HT-29 (cell line): Measurements from ENCODE around the gene LRRIQ4. TPM values are rescaled to one million over a fixed set of nuclear protein-coding genes. Genes with fewer than 3 reads are reported as not detected.

ENCODE experiments used
- DNase-seq: peaks from one replicate; pipeline ENCODE4 v3.0.0-alpha.2; 2015; ENCODE audit warnings: low spot score
- total RNA-seq: library from RNA; depleted of rRNA; stranded (reverse); fragments of >200 nt; shearing (Covaris generic); gene quantifications from 2 replicates; pipeline ENCODE4 v1.2.3, GENCODE V29; 2014; rRNA removed

The LRRIQ4 gene
- total RNA-seq: not detected in 2 replicates

DNA sequence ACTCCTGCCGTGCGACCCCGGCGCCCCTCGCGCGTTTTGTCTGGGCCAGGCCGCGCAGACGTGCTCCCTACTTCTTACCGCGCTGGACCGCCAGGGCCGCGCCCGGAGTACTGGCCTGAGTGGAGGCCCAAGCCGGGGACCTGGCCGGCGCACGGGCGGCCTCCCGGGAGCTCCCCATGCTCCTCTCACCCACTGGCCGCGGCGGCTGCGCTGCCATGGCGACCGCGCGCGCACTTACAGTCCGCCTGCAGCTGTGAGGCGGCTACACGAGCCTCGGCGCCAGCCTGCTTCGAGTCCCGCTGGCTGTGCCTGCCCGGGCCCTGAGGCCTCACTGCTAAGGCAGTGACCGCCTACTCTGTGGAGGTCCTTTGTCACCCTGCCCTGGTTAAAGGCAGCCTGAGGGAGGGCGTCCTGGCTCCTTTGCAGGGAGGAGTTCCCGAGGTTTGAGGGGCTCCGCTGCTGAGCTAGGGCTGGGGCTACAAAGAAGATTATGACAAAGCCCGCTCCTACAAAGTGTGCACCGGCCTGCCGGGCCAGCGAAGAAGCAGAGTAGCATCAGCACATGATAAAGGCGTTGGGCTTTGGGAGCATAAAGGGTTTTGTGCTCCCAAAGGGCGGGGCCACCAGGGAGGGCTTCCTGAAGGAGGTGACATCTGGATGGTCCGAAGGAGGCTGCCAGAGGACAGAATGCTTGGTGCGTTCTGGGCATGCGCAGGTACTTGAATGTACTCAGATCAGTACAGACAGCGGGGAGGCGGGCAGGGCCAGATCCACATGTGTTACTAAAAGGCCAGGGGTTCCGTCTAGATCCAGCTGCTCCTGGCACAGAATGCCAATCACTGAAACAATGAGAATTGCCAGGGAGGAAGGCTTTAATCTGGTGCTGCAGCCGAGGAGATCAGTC is at the start of gene LRRIQ4, which contains the start of gene LRRC34:
Gene LRRIQ4 (plus strand): TSS at position 539 of the 904 bp plus-strand sequence. CDS start 9,052 bp downstream, outside the sequence.
Gene LRRC34 (minus strand): TSS at position 573 of the 904 bp plus-strand sequence. CDS start 356 bp downstream, at position 217.
- DNase-seq: peak; percentile 90

DNA sequence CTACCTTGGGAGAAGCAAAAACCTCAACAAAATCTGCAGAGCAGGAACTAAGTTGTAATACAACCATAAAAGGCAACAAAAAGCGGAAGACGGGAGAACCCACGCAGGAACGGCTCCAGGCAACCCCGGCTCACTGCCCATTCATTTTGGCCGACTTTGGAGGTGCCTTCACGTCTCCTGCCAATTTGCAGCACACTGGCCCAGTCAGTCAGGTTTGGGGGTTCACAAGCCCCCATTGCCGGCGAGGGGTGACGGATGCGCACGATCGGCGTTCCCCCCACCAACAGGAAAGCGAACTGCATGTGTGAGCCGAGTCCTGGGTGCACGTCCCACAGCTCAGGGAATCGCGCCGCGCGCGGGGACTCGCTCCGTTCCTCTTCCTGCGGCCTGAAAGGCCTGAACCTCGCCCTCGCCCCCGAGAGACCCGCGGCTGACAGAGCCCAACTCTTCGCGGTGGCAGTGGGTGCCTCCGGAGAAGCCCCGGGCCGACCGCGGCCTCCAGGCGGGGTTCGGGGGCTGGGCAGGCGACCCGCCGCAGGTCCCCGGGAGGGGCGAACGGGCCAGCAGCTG is 48.3 kb upstream of the LRRIQ4 start:
- DNase-seq: peak; percentile 65

DNA sequence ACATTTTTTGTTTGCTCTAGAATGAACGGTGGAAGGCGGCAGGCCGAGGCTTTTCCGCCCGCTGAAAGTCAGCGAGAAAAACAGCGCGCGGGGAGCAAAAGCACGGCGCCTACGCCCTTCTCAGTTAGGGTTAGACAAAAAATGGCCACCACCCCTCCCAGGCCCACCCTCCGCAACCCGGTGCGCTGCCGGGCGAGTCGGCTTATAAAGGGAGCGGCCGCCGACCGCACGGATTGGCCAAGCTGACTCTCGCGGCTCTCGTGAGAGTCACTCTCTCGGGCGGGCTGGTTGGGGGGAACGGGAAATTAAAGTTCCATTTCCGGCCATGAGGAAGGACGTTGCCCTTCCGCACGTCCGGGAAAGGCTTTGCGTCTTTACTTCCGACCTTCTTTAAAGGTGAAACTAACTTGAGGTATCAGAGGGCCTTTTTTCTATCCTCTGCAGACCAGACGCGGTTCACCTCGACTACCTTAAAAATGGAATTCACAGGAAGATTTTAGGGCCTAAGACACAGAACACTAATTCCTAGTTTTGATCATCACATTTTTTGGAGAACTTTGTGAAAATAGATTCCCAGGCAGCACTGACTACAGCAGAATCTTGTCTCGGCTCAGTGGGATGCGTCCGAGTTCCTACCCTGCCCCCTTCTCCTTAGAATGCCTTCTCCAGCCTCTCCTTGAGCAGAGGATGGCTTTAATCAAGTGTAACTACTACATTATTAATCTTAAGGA is 47.6 kb upstream of the LRRIQ4 start, which contains the start of gene TERC:
Gene TERC (minus strand): TSS at position 179 of the 731 bp plus-strand sequence.
- peak; percentile 98 for DNase-seq

- peak; percentile 88 for DNase-seq
Measured at GRCh38 chr3:169769287-169770181, 43.1 kb upstream of the LRRIQ4 start, which contains the start of gene ACTRT3. TSS of gene ACTRT3 (minus strand) at chr3:169769561. CDS start at chr3:169769520, 41 bp downstream.

GRCh38 chr3:169771497-169772304 is 41.0 kb upstream of the LRRIQ4 start:
- peak; percentile 98 for DNase-seq

GRCh38 chr3:169772305-169772896 is 40.3 kb upstream of the LRRIQ4 start:
- peak; percentile 92 for DNase-seq

DNA sequence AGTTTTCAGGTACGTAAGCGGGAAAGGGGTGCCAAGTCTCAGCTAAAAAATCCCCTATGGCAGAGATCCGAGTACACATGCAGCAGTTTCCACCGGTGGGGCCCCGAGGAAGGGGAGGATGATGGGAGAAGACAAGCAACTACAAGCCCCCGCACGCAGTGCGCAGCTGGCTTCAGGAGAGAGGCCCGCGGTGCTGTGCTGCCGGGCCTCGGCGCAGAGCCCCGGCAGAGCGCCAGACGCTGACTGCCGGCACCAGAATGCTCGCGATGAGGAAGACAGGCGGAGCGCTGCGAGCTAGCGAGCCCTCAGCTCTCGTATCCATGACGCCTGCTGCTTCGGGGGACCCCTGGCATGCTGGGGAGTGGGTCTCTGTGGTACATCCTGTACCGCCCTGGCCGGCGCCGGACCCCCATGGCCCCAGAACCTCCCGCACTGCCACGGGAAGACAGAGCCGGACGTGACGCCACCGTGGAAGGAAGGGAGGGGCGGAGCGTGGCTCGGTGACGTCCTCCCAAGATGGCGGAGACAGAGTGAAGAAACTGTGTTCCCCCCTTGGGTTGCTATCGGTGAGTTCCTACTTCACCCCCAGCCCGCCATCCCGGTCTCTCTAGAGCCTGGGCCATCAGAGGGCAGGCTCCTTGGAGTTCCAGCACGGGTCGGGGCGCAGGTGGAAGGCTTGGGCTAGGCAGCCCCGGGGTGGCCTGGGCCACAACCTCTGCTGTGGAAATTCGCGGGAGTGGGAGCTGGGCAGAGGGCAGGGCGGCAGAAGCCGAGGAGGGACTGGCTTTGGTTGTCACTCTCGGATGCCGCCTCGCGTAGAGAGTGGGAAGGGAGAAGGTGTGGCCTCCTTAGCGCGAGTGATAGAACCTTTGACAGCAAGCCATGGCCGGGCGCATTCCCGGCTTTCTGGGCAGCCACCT is 39.5 kb upstream of the LRRIQ4 start, which contains the start of gene MYNN:
Gene MYNN (plus strand): TSS at position 500 of the 920 bp plus-strand sequence. CDS start 900 bp downstream, outside the sequence.
- DNase-seq: peak; percentile 94

DNA sequence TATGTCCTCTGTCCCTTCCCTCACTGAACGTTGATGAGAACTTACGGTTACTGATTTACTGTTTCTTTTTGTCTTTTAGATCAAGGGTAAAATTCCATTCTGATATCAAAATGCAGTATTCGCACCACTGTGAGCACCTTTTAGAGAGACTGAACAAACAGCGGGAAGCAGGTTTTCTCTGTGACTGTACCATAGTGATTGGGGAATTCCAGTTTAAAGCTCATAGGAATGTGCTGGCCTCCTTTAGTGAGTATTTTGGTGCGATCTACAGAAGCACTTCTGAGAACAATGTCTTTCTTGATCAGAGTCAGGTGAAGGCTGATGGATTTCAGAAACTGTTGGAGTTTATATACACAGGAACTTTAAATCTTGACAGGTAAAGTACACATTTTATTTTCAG is 38.5 kb upstream of the LRRIQ4 start:
- no peak for DNase-seq

DNA sequence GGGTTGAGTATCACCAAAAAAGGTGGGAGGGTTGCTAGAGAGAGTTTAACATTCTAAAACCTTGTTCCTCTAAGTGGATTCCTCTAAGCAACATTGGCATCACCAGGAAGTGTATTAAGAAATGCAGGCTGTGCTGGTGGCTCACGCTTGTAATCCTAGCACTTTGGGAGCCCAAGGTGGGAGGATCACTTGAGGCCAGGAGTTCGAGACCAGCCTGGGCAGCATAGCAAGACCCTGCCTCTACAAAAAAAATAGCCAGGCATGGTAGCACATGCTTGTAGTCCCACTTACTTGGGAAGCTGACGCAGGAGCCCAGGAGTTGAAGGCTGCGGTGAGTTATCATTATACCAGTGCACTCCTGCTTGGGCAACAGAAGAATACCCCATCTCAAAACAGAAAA is 34.8 kb upstream of the LRRIQ4 start:
- DNase-seq: no peak

DNA sequence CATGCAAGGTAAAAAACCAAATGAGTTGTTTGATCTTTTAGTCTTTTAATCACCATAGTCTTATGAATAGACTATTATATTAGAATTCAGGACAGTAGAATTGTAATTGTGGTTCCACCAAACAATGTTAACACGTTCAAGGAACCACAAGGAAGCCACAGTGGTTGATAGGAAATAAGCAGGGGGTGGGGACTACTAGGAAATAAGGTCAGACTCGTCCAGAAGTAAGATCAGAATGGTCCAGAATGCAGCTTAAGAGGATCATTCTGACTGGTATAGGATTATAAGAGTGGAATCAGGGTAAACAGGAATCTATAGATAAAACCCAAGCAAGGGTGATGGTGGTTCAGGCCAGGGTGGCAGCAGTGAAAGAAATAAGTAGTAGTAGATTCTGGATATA is 31.9 kb upstream of the LRRIQ4 start:
- DNase-seq: no peak

GRCh38 chr3:169781209-169781855 is 31.3 kb upstream of the LRRIQ4 start:
- DNase-seq: no peak

- DNase-seq: no peak
Measured at GRCh38 chr3:169787120-169787519, 25.6 kb upstream of the LRRIQ4 start.

- no peak for DNase-seq
Measured at GRCh38 chr3:169787791-169788190, 24.9 kb upstream of the LRRIQ4 start.

DNA sequence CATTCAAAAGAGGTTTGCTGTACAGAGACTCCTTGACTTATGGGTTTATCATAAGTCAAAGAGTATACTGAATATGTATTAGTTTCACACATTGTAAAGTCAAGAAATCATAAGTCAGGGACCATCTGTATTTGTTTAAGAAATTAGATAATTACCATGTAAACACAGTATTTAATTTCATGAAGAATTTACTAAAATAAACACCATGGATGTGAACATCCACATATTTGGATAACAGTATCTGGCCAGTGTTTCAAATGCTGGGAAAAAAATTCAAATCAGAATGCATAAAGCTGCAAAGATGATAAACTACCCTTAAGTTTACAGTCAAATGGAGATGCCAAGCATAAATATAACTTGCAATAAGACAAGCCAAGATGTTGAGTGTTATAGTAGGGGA is 22.5 kb upstream of the LRRIQ4 start:
- DNase-seq: no peak

GRCh38 chr3:169790687-169791429 is 21.8 kb upstream of the LRRIQ4 start:
- no peak for DNase-seq

- no peak for DNase-seq
Measured at GRCh38 chr3:169792359-169792758, 20.3 kb upstream of the LRRIQ4 start.

- DNase-seq: no peak
Measured at GRCh38 chr3:169804681-169805080, 8.0 kb upstream of the LRRIQ4 start.
